Loucy (cell line): Measurements from ENCODE around the gene LAMC1.

Source experiments
- CTCF ChIP-seq: fragments of 200-600 bp; sonication (generic); conservative IDR thresholded peaks from 2 replicates; pipeline ENCODE4 v1.5.1; 2014; ENCODE audit warnings: mild to moderate bottlenecking, antibody characterized with exemption, low read length
- EZH2phosphoT487 ChIP-seq: fragments of 200-600 bp; IDR thresholded peaks from 2 replicates; pipeline ENCODE4 v1.6.1; 2018; ENCODE audit warnings: antibody characterized with exemption, mild to moderate bottlenecking, moderate library complexity, borderline replicate concordance

- TF ChIP-seq CTCF (no peak), EZH2phosphoT487 (no peak)
Observed at GRCh38 chr1:183012301-183012994, 10.8 kb upstream of the LAMC1 start.
